ACC112 (cell line): ENCODE data around the gene GLCCI1.

Experiments used
- H2AFZ ChIP-seq: fragments of 200-600 bp; sonication (generic); one replicate; pipeline ENCODE4 v1.6.0; 2017; ENCODE audit warnings: antibody characterized with exemption, low read length; ENCODE audit not compliant: unreplicated experiment
- H3K27ac ChIP-seq: fragments of 200-600 bp; sonication (generic); 2 replicates; pipeline ENCODE4 v1.5.1; 2014; ENCODE audit warnings: low read depth, mild to moderate bottlenecking, antibody characterized with exemption, low read length, moderate library complexity
- H3K27me3 ChIP-seq: fragments of 200-600 bp; sonication (generic); 2 replicates; pipeline ENCODE4 v1.6.1; 2014; ENCODE audit warnings: mild to moderate bottlenecking, antibody characterized with exemption, low read length, moderate library complexity, mixed read lengths; ENCODE audit not compliant: insufficient read depth
- H3K36me3 ChIP-seq: fragments of 200-600 bp; sonication (generic); 2 replicates; pipeline ENCODE4 v1.6.1; 2016; ENCODE audit warnings: mild to moderate bottlenecking, antibody characterized with exemption, low read length, moderate library complexity, mixed read lengths; ENCODE audit not compliant: insufficient read depth
- H3K4me1 ChIP-seq: fragments of 200-600 bp; sonication (generic); one replicate; pipeline ENCODE4 v1.6.1; 2016; ENCODE audit warnings: low read length, mixed read lengths; ENCODE audit not compliant: insufficient read depth, unreplicated experiment, control insufficient read depth
- H3K4me3 ChIP-seq: fragments of 200-600 bp; sonication (generic); 2 replicates; pipeline ENCODE4 v1.5.1; 2014; ENCODE audit warnings: mild to moderate bottlenecking, low read depth, low read length
- H3K79me2 ChIP-seq: fragments of 200-600 bp; sonication (generic); one replicate; pipeline ENCODE4 v1.6.0; 2016; ENCODE audit warnings: low read length; ENCODE audit not compliant: control insufficient read depth, unreplicated experiment, insufficient read depth

The GLCCI1 gene

GRCh38 chr7:7959979-7960670 lies 8.5 kb upstream of the GLCCI1 start:
- no peaks in the 10 kb centered on the region for H3K27me3 ChIP-seq
- H3K4me1 ChIP-seq: peaks cover 14% of the 10 kb centered on the region
- no peaks in the 10 kb centered on the region for H3K36me3 ChIP-seq

GRCh38 chr7:7962851-7963250 lies 5.7 kb upstream of the GLCCI1 start:
- Histone ChIP-seq H2AFZ (no peak overlapping the region), H3K79me2 (no peaks in the 10 kb centered on the region), H3K27ac (no peak overlapping the region), H3K27me3 (no peaks in the 10 kb centered on the region), H3K4me3 (no peak overlapping the region), H3K4me1 (peaks cover 4% of the 10 kb centered on the region), H3K36me3 (no peaks in the 10 kb centered on the region)

More at GRCh38 chr7:7959979-7960670, 8.5 kb upstream of the GLCCI1 start:
- no peak overlapping the region for H3K27ac ChIP-seq
- no peak overlapping the region for H2AFZ ChIP-seq
- H3K4me3 ChIP-seq: no peak overlapping the region
- no peaks in the 10 kb centered on the region for H3K79me2 ChIP-seq

GRCh38 chr7:7964250-7964649 lies 4.3 kb upstream of the GLCCI1 start:
- peaks cover 4% of the 10 kb centered on the region for H3K4me1 ChIP-seq
- H3K36me3 ChIP-seq: no peaks in the 10 kb centered on the region
- no peaks in the 10 kb centered on the region for H3K27me3 ChIP-seq
- no peak overlapping the region for H3K27ac ChIP-seq
- no peak overlapping the region for H2AFZ ChIP-seq
- H3K4me3 ChIP-seq: no peak overlapping the region
- H3K79me2 ChIP-seq: no peaks in the 10 kb centered on the region

- no peak overlapping the region for H3K4me3 ChIP-seq
- no peaks in the 10 kb centered on the region for H3K79me2 ChIP-seq
- no peak overlapping the region for H2AFZ ChIP-seq
- H3K36me3 ChIP-seq: no peaks in the 10 kb centered on the region
- no peak overlapping the region for H3K27ac ChIP-seq
- no peaks in the 10 kb centered on the region for H3K27me3 ChIP-seq
- peaks cover 4% of the 10 kb centered on the region for H3K4me1 ChIP-seq
Measured at GRCh38 chr7:7964691-7965090, 3.9 kb upstream of the GLCCI1 start.

GRCh38 chr7:7965301-7965700 lies 3.3 kb upstream of the GLCCI1 start:
- H3K27ac ChIP-seq: no peak overlapping the region
- peaks cover 4% of the 10 kb centered on the region for H3K4me1 ChIP-seq
- no peaks in the 10 kb centered on the region for H3K27me3 ChIP-seq
- H3K4me3 ChIP-seq: no peak overlapping the region
- H3K79me2 ChIP-seq: peaks cover under 1% of the 10 kb centered on the region
- H2AFZ ChIP-seq: no peak overlapping the region
- H3K36me3 ChIP-seq: no peaks in the 10 kb centered on the region

- Histone ChIP-seq H2AFZ (no peak overlapping the region), H3K4me3 (no peak overlapping the region), H3K79me2 (peaks cover 5% of the 10 kb centered on the region), H3K4me1 (peaks cover 10% of the 10 kb centered on the region), H3K27ac (no peak overlapping the region), H3K27me3 (no peaks in the 10 kb centered on the region), H3K36me3 (no peaks in the 10 kb centered on the region)
Measured at GRCh38 chr7:7966141-7966734, 2.4 kb upstream of the GLCCI1 start.

GRCh38 chr7:7967886-7968543 lies 581 bp upstream of the GLCCI1 start:
- H3K27ac ChIP-seq: no peak overlapping the region
- no peaks in the 10 kb centered on the region for H3K36me3 ChIP-seq
- H3K79me2 ChIP-seq: peaks cover 11% of the 10 kb centered on the region

GRCh38 chr7:7969306-7970236 lies 975 bp downstream of the GLCCI1 start:
- peaks cover 15% of the 10 kb centered on the region for H3K79me2 ChIP-seq
- peak overlapping the region; percentile 91 for H3K4me3 ChIP-seq
- H3K36me3 ChIP-seq: no peaks in the 10 kb centered on the region

More at GRCh38 chr7:7967886-7968543, 581 bp upstream of the GLCCI1 start:
- peak overlapping the region; percentile 98 for H2AFZ ChIP-seq
- H3K4me3 ChIP-seq: peak overlapping the region; percentile 91
- peaks cover 18% of the 10 kb centered on the region for H3K4me1 ChIP-seq
- no peaks in the 10 kb centered on the region for H3K27me3 ChIP-seq

GRCh38 chr7:7970237-7970530 lies 1.6 kb downstream of the GLCCI1 start:
- H3K27me3 ChIP-seq: no peaks in the 10 kb centered on the region
- H3K79me2 ChIP-seq: peaks cover 15% of the 10 kb centered on the region
- H3K4me1 ChIP-seq: peaks cover 21% of the 10 kb centered on the region
- H3K4me3 ChIP-seq: peak overlapping the region; percentile 91
- H2AFZ ChIP-seq: peak overlapping the region; percentile 77
- H3K27ac ChIP-seq: no peak overlapping the region
- H3K36me3 ChIP-seq: no peaks in the 10 kb centered on the region

More at GRCh38 chr7:7969306-7970236, 975 bp downstream of the GLCCI1 start:
- H2AFZ ChIP-seq: peak overlapping the region; percentile 77
- H3K27me3 ChIP-seq: no peaks in the 10 kb centered on the region
- peaks cover 21% of the 10 kb centered on the region for H3K4me1 ChIP-seq
- H3K27ac ChIP-seq: no peak overlapping the region

- Histone ChIP-seq H3K79me2 (peaks cover 15% of the 10 kb centered on the region), H3K4me3 (peak overlapping the region; percentile 91), H3K4me1 (peaks cover 21% of the 10 kb centered on the region)
Measured at GRCh38 chr7:7970531-7971307, 2.1 kb downstream of the GLCCI1 start.

More at GRCh38 chr7:7970531-7971307, 2.1 kb downstream of the GLCCI1 start:
- Histone ChIP-seq H3K36me3 (no peaks in the 10 kb centered on the region), H3K27me3 (no peaks in the 10 kb centered on the region), H3K27ac (no peak overlapping the region), H2AFZ (peak overlapping the region; percentile 77)
